ENCODE measurements around the gene ITGAL.

- no peak for TF ChIP-seq POLR2A (IDR thresholded peaks at IDR 0.05)
- TF ChIP-seq, protein P1, sequence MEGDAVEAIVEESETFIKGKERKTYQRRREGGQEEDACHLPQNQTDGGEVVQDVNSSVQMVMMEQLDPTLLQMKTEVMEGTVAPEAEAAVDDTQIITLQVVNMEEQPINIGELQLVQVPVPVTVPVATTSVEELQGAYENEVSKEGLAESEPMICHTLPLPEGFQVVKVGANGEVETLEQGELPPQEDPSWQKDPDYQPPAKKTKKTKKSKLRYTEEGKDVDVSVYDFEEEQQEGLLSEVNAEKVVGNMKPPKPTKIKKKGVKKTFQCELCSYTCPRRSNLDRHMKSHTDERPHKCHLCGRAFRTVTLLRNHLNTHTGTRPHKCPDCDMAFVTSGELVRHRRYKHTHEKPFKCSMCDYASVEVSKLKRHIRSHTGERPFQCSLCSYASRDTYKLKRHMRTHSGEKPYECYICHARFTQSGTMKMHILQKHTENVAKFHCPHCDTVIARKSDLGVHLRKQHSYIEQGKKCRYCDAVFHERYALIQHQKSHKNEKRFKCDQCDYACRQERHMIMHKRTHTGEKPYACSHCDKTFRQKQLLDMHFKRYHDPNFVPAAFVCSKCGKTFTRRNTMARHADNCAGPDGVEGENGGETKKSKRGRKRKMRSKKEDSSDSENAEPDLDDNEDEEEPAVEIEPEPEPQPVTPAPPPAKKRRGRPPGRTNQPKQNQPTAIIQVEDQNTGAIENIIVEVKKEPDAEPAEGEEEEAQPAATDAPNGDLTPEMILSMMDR (IDR thresholded peaks at IDR 0.05 in 8 of 11, conservative IDR thresholded peaks at IDR 0.05 in 3 of 11), result no peak
Measured at GRCh38 chr16:30428055-30428454, 44.5 kb upstream of the ITGAL start.
